Activated CD8-positive, alpha-beta memory T cell treated with anti-CD3 and anti-CD28 coated beads for 48 hours (primary cell): ENCODE measurements around the gene THBS4.

Experiments
- DNase-seq, 3 experiments: peaks; one replicate each; pipeline ENCODE4 v3.0.0-alpha.2; 2020; ENCODE audit warnings: low read depth in 2 of 3, low spot score in 2 of 3

THBS4 gene

DNA sequence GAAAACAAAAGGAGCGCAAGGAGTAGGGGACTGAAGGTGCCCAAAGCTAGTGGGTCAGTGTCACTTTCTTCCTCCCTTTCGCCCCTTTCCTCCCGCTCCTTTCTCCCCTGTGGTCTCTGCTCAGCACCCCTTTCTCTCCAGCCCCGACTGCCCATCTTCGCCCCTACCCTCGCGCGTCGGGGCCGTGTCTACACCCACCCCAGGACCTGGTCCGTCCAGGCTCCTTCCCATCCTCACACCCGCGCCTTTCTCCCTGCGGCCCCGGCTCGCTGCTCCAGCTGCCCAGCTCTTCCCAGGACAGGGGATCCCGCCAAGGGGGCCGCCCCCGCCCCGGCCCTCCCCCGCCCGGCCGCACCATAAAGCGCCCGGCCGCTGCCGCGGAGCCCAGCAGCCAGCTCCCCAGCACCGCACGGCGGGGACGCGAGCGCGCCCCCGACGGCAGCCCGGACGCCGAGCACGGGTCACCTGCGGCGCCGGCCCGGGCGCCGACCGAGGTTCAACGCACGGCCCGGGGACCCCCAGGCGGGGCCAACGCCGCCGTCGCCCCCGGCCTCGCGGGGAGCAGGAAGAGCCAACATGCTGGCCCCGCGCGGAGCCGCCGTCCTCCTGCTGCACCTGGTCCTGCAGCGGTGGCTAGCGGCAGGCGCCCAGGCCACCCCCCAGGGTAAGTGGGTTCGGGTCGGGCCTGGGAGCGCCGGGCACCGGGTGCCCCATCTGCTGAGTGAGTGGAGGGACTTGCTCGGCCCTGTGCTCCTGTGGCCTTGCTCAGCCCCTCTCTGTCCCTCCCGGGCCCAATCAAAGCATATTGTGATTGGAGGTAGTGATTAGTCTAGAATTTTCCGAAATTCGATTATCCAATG, at the start of gene THBS4:
THBS4 (plus strand) TSS at position 387 of the 860 bp plus-strand sequence; CDS start at position 577, 190 bp downstream.
- no peak for DNase-seq

DNA sequence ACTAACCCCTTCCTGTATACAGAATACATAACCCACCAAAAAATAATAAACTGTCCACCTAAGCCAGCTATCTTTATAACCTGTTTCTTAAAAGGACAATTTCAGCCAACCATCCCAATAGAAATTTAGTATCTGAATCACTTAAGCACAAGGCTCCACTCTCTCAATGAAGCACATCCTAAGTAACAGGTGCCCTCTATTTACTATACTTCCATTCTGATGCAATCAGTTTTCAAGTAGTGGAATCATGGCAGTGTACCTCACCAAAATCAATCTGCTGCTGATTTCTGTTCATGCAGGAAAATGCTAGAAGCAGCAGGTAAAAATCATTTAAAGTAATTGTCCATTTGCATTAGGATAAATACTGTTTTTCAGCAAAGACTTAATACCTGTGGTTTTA, 48.9 kb upstream of the THBS4 start:
- DNase-seq: no peak

DNA sequence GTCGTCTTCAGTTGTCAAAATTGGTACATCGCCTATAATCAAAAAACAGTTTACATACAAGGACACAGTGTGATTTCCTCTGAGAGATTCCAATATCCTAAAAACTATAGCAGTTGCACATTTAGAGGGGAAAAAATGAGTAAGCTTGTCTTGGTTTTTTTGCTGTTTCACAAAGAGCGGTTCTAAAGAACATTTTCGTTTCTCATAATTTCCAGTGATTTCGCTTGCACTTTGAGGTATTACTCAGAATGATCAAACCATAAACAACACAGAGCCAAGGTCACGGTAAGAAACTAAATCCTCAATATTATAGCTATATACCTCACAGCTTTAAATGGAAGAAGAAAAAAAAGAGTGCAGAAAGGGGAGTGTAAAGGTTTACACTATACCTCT, 44.9 kb upstream of the THBS4 start:
- DNase-seq: no peak

DNA sequence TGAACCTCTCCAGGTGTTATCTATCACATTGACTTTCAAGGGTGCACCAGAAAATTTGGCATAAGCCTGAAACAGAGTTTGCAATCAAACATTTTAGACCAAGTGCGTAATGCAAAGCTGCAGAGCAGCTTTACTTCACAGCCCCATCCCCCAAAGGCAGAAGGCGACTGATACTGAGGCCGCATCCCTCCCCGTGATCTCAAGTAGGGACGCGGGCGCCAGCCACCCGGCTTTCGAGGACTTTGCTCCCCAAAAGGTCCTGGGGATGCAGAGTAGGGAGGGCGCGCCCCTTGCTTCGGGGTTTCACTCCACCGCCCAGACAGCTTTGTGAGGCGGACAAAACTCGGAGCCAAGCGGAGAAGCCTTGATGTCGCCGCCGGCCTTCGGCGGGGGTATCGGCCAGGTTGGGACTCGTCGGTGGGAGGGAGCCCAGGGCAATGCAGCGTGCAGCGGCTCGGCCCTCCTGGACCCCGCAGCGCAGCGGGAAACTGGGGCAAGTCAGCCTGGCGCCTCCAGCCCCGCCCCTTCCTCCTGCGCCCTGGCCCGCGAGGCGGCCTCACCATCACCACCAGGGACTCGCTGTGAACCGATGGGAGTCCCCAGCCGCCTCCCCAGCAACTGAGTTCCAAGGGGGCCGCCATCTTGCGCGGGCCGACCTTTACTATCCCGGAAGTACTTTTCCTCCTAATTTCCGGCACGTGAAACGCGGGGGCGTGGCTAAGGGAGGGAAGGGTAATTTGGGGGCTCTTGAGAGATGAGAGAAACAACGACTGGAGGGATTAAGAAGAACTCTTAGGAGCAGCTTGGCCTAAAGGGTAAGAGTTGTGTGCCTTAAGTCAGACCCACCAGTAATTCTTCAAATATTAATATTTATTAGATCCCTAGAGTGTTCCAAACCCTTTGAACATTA, 44.3 kb upstream of the THBS4 start, which contains the start of gene MTX3:
MTX3 (minus strand) TSS at position 665 of the 910 bp plus-strand sequence; CDS start at position 641, 24 bp downstream.
- peak; percentile 75 to 79 (median 78) for DNase-seq

DNA sequence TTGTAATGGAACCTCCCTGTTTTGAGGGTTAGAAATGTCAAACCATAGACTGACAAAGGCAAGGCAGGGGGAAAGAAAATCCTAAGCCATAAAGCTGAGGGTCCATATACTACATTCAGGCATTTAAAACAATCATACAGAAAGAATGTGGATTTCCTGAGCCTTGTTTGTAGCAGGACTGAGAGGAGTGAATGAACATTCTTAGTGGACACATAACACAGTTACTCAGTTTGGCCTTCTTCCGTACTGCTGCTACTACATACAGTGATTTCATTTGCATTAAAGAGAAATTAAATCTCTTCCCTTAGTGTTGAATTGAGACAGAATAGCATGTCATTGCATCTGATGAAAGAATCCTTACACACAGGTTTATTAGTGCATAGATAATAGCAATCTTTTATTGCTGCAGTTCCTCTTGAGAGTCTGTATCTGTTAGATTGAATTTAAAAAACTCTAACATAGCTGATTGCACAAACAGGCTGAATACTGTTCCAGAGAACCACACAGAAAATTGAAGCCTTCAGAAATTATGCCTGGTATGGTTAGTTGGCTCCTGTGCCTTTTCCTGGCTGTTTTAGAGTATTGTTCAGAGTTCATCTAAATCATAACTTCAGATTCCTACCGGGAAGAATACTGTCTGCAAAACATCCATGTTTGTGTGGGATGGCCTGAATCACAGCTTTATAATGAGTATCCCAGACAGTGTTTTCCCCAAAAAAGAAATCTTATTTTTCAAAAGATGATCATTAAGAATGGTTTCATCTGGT, 42.1 kb upstream of the THBS4 start:
- DNase-seq: no peak

DNA sequence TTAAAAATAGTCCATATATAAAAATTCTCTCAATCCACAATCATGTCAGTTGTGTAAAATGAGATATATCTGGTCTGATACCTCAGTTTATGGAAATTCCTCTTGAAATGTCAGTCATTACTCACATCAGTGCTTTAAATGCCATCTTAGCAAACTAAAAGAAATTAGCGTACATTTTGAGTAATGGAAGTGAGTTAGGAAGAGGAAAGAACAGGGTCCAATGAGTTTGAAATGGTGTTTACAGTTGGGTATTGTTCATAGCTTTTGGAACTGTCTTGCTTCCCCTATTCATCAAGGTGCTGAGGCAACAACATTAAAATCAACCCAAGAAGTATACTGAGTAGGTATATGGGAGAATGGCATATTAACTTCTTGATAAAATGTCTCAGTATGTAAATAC, 35.4 kb upstream of the THBS4 start:
- DNase-seq: no peak

DNA sequence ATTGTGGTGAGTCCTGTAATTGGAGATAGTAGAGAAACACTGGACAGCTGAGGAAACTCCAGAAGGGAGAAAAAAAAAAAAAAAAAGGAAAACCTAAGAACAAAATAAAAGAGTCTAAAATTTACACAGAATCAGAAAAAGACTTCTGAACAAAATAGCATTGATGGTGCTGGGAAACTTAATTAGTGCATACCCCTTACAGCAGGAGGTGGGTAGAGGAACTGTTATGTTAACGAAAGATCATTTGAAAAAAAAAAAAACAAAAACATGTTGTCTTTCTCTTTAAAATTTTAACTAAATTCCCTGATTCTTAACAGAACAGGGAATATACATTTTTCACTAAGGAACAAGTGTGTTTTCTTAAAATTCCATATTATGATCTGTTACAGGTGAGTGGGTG, 32.5 kb upstream of the THBS4 start:
- DNase-seq: no peak

DNA sequence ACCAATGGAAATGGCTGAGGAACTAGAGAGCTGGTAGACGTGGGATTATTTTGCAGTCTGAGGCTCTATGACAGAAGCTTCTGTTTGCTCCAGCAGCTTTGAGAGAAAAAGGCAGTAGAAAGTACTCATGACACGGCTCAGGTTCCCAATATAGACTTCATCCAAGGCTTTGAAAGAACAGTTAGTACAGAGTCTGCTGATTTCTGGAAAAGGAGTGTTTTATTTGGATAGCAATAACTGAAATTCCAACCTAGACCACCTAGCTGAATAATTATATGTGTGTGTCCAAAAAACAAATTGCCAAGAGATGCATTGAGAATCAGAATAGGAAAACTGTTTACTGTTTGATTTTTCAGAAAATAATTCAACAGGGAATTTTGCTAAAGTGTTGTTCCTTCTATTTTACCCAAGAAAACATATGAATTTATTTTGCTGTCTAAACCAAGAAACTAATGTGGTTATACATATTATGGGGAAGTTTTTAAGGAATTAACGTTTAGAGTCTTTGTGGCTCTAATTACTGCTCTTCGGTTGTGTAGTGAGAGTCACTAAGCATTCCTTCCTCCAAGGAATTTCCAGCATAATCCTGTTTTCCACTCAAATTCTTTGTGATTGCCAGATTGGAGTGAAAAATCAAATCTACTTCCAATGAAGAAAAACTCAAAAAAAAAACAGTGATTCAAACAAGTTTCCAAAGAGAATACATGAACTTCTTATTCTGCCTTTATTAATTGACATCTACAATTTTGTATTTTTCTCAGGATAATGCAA, 26.0 kb upstream of the THBS4 start:
- no peak for DNase-seq

DNA sequence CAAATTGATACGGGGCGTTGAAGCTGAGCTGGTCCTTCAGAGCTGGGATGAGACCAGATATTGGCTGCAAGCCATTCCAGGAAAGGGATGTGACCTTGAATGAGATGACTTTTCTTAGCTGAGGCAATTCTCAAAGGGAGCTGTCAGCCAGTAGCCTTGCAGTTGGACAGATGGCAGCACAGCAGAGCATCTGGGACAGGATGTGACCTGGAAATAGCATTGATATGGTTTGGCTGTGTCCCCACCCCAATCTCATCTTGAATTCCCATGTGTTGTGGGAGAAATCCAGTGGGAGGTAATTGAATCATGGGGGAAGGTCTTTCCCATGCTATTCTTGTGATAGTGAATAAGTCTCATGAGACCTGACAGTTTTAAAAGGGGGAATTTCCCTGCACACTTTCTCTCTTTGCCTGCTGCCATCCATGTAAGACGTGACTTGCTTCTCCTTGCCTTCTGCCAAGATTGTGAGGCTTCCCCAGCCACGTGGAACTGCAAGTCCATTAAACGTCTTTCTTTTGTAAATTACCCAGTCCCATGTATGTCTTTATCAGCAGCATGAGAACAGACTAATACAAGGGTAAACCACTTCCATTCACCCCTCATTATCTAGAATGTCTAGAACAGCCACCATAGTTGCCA, 24.3 kb upstream of the THBS4 start:
- no peak for DNase-seq

DNA sequence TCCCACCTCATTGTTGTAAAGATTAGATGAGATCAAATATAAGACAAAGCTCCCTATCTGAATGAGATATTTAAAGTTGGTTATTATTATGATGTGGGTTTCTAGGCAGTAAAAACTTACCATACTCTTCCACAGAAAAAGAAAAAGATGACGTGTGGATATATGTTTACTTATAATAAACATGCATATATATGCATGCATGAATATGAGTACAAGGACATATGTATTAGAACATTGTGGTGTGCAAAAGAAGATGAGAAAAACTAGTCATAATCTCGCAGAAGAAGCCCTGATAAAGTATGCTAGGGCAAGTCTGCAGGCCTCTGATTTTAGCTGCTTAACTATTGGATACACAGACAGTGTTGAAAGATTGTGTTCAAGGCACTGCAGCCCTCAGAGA, 10.1 kb upstream of the THBS4 start:
- no peak for DNase-seq

DNA sequence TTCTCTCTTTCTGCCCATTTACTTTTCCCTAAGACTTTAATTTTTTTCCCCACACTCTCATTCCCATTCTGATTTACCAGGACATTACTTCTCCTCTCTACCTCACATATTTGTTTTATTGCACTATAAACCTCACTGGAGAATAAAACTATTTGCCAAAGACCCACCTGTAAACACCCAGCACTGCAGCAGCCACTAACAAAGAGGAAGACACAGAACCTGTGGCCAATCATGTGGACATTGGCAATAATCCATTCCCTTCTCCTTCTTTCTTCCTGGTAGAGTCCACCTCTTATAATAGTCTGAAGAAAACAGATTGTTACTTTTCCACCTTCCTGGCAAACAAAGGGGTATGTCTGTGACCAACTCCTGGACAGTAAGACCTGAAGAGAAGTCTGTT, 8.3 kb upstream of the THBS4 start:
- DNase-seq: no peak

DNA sequence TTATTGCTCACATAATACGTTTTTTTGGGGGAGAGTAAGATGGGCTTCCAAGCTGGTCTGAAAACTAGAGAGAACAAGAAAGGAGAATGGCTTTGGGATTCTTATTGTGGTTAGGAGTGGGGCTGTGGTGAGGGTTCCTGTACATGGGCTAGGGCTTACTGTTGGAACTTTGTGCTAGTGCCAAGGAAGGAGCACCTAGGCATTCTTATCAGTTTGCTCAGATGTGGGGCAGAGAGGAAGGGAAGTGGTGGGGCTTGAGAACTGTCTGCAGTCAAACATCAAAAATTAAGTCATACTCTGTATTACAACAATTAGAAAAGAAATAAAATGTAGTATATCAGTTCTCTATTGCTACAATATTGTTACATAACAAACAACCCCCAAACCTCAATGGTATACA, 4.0 kb upstream of the THBS4 start:
- DNase-seq: no peak

DNA sequence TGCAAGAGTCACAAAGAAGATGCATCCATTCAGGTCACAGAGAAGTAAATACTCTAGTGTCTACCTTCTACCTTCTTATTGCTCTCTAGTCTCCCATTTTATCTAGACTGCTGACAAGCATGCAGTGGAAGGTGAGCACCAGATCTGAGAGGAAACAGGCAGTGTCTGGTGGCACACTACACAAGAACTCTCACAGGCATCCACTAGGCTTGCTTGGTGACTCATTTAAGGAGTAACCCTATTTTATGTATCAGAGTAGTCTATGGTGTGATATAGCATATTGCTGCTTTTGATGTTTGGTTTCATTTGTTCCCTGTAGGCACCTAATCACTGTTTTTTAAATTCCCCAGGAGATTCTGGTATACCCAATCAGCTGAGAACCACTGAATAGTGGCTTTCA, 1.6 kb upstream of the THBS4 start:
- no peak for DNase-seq

DNA sequence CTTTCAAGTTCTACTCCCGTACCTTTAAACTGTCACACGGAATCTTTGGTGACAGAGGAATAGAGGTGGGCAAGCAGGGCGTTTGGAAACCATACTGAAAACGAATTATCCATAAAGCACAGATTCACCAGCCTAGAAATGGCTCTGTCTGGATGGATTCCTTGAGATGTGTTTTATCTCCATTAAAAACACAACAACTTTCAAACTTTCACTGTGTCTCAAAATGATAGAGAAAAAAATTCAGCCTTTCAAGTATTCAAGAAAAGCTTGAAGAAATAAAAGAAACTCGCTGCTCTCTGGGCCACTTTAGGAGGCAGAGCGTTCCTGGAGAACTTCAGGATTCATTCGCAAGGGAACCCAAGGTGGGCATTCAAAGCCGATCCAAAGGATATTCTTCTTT, 589 bp upstream of the THBS4 start:
- no peak for DNase-seq

DNA sequence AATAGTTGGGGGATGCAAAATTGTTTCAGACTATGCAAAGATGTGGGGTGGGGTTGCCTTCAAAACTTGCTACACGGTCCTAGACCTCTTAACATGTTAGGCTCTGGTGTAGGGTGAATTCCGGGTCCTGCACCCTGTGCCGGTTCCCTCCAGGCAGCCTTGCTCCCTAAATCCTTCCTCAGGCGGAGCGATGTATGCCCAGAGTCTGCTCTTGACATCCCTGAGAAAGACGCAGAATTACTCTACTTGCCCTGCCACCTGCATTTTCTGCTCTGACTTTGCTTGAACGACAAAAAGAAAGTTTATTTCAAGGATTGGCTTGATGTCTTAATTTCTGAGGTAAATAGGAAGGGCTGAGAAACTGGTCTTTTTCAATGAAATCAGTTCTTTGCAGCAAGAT, 691 bp downstream of the THBS4 start:
- no peak for DNase-seq

DNA sequence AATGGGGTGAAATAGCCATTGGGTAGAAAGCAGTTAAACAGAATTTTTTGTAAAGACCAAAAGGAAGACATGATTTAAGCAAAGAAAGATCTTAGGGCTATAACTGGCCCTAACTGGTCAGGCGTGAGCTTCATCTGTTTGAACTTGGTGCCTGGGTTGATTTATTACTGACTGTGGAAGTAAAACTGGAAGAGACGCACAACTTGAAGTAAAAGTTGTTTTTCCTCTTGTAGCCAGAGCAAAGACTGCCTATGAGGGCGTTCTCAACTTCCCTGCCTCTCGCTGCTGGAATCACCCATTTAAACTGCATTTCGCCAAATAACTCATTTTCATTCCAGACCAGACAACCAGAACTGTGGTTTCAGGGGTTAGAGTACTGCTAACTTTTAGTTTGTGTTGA, 1.5 kb downstream of the THBS4 start:
- DNase-seq: no peak

DNA sequence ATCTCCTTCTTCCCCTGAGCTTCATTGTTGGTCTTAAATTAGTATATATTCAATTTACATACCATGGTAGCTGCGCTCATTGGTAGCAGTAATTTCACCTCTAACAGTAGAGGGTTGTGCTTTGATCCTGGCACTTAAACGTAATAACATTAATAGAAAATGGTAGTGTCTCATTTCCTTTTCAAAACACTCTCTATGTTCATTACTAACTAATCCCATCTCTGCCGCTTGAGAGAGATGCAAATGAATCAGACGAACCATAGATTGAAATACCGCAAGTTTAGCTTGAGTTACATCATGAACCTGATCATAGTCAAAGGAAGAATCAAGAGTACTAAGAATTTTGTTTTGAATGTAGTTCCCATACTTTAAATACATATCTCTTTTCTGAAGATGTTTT, 2.2 kb downstream of the THBS4 start:
- DNase-seq: no peak

DNA sequence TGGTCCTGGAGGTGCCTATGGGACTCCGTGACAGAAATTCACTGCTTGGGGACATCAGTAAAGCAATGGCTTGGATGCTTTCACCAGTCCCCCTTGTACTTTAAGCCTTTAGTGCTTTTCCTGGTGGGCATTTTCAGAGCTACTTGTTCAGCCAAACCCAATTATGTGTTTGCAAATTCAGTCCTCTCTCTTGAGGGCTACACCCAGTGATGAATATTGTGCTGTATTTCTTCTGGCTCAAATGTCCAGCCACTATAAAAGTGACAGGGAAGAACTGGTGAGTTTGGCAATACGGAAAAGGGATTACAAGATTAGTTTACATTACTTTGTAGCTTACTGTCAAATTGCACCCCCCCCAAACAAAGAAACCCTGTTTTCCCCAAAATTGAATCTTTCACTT, 4.5 kb downstream of the THBS4 start:
- DNase-seq: no peak

DNA sequence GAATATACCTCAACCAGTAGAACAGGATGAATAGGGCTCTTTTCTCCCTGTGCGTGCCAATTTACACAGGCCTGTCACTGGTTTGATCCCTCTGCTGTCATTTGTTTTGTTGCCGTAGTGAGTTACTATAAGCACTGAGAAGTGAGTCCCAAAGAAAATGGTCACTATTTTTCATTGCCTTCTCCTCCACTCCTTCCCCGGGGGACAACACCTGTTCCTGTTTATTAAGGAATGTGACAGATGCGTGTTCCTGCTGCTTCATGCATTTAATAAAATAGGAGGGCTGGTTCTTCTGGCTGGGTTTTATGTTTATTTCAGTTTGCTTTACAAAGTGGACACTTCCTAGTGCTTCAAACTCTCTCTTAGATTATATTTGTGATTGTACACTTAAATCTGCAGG, 6.4 kb downstream of the THBS4 start:
- no peak for DNase-seq

DNA sequence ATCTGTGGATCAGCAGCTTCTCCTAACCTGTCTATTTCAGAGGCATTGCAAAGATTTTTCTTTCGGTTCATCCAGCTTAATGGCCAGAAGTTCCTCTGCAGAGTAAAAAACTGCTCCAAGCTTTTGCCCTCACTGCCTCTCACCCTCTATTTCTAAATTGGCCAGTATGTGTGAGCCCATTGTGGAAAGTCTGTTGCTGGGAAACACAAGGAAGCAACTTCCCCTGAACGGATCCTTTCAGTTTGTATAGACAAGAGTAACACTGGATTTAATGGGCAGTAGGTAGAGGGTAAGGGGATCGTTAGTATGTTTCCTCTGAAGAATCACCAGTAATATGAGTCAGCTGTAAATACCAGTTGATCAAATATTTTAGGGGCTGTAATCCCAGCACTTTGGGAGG, 7.2 kb downstream of the THBS4 start:
- no peak for DNase-seq
